ENCODE results near the gene PRSS57.

PRSS57 gene

GRCh38 chr19:695352-695949 is at the start of gene PRSS57:
Gene PRSS57 (minus strand): TSS chr19:695452. CDS start chr19:695430, 22 bp downstream.
- TF ChIP-seq GATA2 (IDR thresholded peaks at IDR 0.05; ENCODE audit: low read depth, low read length) (no peak), GATA3 (IDR thresholded peaks at IDR 0.05; ENCODE audit: low read depth, low read length) (no peak)

DNA sequence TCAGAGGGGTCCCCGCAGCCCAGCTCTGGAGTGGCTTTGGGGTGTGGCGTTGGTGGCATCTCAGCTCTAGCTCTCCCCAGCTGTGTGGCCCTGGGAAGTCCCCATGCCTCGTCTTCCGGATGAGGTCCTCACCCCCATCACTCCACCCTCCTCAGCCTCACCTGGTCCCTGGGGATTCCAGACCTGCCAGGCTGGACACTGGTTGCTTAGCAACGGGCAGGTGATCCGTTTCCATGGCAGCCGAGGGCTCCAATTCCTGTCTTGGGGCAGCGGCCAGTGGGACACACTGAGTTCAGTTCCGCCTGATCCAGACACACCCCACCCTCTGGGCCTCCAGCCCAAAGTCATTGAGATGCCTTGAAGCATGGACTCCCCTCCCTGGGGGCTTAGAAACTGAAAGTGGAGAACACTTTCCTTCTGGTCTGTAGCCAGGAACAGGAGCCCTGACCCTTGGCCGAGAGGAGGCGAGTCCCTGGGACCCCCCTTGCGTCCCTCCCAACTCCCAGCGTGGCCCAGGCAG is 48.0 kb upstream of the PRSS57 start:
- TF ChIP-seq GATA3 (IDR thresholded peaks at IDR 0.05; ENCODE audit: low read depth, low read length): no peak
- TF ChIP-seq GATA2 (IDR thresholded peaks at IDR 0.05; ENCODE audit: low read depth, low read length): no peak

- TF ChIP-seq GATA2 (IDR thresholded peaks at IDR 0.05; ENCODE audit: low read depth, low read length) (no peak), GATA3 (IDR thresholded peaks at IDR 0.05; ENCODE audit: low read depth, low read length) (no peak)
Measured at GRCh38 chr19:742540-743075, 47.4 kb upstream of the PRSS57 start.

DNA sequence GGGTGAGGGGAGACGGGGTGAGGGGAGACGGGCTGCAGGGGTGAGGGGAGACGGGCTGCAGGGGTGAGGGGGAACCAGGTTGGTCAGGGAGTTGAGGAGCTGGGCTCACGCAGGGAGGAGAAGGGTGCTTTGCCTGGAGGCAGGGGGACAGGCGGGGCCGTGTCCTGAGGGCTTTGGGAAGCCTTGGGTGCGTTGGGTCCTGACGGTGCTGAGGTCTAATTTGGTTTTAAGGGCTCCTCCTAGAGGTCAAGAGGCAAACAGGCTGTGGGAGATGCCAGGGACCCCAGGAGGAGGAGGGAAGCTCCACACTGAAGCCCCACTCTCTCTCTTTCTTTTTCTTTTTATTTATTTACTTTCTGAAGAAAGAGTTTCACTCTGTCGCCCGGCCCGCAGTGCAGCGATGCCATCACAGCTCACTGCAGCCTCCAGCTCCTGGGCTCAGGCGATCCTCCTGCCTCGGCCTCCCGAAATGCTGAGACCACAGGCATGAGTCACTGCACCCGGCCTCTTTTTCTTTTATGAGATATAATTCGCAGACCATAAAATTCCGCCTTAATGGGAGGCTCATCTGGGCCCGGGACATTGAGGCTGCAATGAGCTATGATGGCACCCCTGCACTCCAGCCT is 46.4 kb upstream of the PRSS57 start:
- TF ChIP-seq GATA3 (IDR thresholded peaks at IDR 0.05; ENCODE audit: low read depth, low read length) (no peak), GATA2 (IDR thresholded peaks at IDR 0.05; ENCODE audit: low read depth, low read length) (no peak)

DNA sequence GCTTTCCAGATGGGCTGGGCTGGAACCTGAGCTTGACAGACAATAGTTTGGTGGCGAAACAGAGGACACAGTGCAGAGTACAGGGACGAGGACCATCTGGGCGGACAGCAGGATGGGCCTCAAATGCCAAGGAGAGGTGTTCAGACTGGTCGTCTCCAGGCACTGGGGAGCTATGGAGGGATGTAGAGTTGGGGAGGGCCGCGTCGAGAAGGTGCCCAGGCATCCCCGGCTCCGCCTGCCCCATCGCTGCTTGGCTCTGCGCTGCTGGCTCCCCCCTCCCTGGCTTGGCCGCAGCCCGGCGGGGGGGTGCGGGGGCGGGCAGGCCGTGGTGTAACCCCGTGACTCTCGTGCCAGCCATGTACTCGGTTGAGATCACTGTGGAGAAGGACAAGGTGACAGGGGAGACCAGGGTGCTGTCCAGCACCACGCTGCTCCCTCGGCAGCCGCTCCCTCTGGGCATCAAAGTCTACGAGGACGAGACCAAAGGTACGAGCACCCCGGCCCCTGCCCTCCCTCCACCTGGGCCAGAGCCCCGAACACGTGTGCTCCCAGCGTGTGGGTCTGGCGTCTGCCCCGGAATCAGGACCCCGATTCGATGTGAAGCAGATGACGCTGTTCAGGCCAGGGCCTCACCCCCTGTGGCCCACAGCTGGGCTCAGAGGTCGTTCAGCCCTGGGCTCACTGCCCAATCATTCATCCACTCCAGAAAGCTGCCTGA is 44.9 kb upstream of the PRSS57 start:
- TF ChIP-seq GATA2 (IDR thresholded peaks at IDR 0.05; ENCODE audit: low read depth, low read length) (no peak), GATA3 (IDR thresholded peaks at IDR 0.05; ENCODE audit: low read depth, low read length) (no peak)

- TF ChIP-seq GATA3 (IDR thresholded peaks at IDR 0.05; ENCODE audit: low read depth, low read length) (no peak), GATA2 (IDR thresholded peaks at IDR 0.05; ENCODE audit: low read depth, low read length) (no peak)
Measured at GRCh38 chr19:738509-739128, 43.4 kb upstream of the PRSS57 start.

GRCh38 chr19:737591-738093 is 42.4 kb upstream of the PRSS57 start:
- TF ChIP-seq GATA2 (IDR thresholded peaks at IDR 0.05; ENCODE audit: low read depth, low read length): no peak
- no peak for TF ChIP-seq GATA3 (IDR thresholded peaks at IDR 0.05; ENCODE audit: low read depth, low read length)

GRCh38 chr19:736125-736524 is 40.9 kb upstream of the PRSS57 start:
- no peak for TF ChIP-seq GATA3 (IDR thresholded peaks at IDR 0.05; ENCODE audit: low read depth, low read length)
- TF ChIP-seq GATA2 (IDR thresholded peaks at IDR 0.05; ENCODE audit: low read depth, low read length): no peak

GRCh38 chr19:734716-735115 is 39.5 kb upstream of the PRSS57 start:
- TF ChIP-seq GATA2 (IDR thresholded peaks at IDR 0.05; ENCODE audit: low read depth, low read length): no peak

GRCh38 chr19:732148-733069 is 37.2 kb upstream of the PRSS57 start:
- no peak for TF ChIP-seq GATA2 (IDR thresholded peaks at IDR 0.05; ENCODE audit: low read depth, low read length)
- TF ChIP-seq GATA3 (IDR thresholded peaks at IDR 0.05; ENCODE audit: low read depth, low read length): no peak

DNA sequence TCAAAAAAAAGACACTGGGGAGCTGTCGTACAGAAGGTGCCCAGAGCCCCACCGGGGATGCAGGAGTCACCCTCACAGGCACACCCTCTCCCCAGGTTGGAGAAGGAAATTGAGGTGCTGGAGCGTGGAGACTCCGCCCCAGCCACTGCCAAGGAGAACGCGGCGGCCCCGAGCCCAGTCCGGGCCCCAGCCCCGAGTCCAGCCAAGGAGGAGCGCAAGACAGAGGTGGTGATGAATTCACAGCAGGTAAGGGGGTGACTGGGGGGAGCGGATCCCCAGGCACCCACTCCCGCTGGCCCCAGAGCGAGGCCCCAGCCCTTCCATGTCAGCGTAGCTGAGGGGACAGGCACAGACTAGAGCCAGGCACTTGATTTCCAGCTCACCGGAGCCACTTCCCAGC is 35.7 kb upstream of the PRSS57 start:
- TF ChIP-seq GATA3 (IDR thresholded peaks at IDR 0.05; ENCODE audit: low read depth, low read length): no peak
- no peak for TF ChIP-seq GATA2 (IDR thresholded peaks at IDR 0.05; ENCODE audit: low read depth, low read length)

- TF ChIP-seq GATA3 (IDR thresholded peaks at IDR 0.05; ENCODE audit: low read depth, low read length): no peak
- no peak for TF ChIP-seq GATA2 (IDR thresholded peaks at IDR 0.05; ENCODE audit: low read depth, low read length)
Measured at GRCh38 chr19:729965-730668, 34.9 kb upstream of the PRSS57 start.

Measured in SH-SY5Y (cell line).